Skeletal muscle tissue (tissue), 4 donors: ENCODE results near the gene ADGRD1. TPM values are rescaled to one million over a fixed set of nuclear protein-coding genes. Genes with fewer than 3 reads are reported as not detected.

Experiments used
- H3K27ac ChIP-seq: one replicate; pipeline ENCODE4 v1.7.0; 2013; ENCODE audit warnings: mild to moderate bottlenecking, low read depth, low read length, inconsistent platforms
- H3K27me3 ChIP-seq, 3 donors: one replicate each; pipeline ENCODE4 v1.7.0; 2013; ENCODE audit warnings: low read length in 3 of 3; ENCODE audit not compliant: control insufficient read depth in 3 of 3, insufficient read depth in 3 of 3
- H3K36me3 ChIP-seq, 3 donors: one replicate each; pipeline ENCODE4 v1.7.0; 2013; ENCODE audit warnings: low read length in 3 of 3; ENCODE audit not compliant: control insufficient read depth in 3 of 3, insufficient read depth in 3 of 3
- H3K4me1 ChIP-seq, 3 donors: one replicate each; pipeline ENCODE4 v1.7.0; 2013; ENCODE audit warnings: low read length in 3 of 3, mild to moderate bottlenecking in 3 of 3; ENCODE audit not compliant: control insufficient read depth in 3 of 3, insufficient read depth in 3 of 3
- H3K4me3 ChIP-seq, 3 donors: one replicate each; pipeline ENCODE4 v1.7.0; 2013; ENCODE audit warnings: low read length in 3 of 3
- H3K9ac ChIP-seq, 3 donors: one replicate each; pipeline ENCODE4 v1.7.0; 2013; ENCODE audit warnings: low read length in 3 of 3, mild to moderate bottlenecking in 3 of 3, moderate library complexity in 2 of 3, low read depth in 1 of 3
- H3K9me3 ChIP-seq, 3 donors: one replicate each; pipeline ENCODE4 v1.7.0; 2013; ENCODE audit warnings: low read length in 3 of 3; ENCODE audit not compliant: control insufficient read depth in 3 of 3
- total RNA-seq: library from RNA; depleted of rRNA; stranded (reverse); fragments of >200 nt; gene quantifications from one replicate; pipeline ENCODE4 v1.2.3, GENCODE V29; 2014
- donor health status: Osteomylitis.

Gene ADGRD1
- total RNA-seq, 1 donor from 2014 or later = 7.8 TPM

DNA sequence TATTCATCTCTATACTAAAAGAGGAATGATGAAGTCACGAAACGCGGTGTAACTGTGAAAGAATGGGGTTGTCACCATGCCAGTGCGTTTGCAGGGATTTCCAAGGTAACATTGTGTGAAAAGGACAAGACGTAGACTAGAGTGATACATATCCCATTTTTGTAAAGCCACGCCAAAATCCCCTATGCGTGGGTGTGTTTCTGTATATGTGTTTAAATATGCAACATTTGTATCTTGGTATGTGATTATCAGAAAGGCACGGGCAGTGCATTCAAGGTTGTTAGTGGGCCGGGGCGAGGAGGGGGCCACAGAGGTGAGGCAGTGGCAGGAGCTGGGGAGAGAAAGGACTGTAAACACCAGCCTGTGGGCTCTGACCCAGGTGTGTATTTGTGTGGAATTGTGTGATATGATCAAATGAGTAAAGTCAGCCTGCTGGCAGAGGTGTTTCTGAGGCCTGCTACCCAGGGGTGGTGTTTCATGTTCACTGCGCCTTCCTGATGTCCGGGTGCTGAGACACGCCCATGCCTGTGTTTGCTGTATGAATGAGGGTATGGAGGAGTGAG is 137.8 kb downstream of the ADGRD1 start:
- H3K36me3 ChIP-seq = peaks cover 0 to 3% (median 2%) of the 10 kb centered on the region in 3 donors
- H3K27ac ChIP-seq = no peak overlapping the region
- H3K4me1 ChIP-seq = no peaks in the 10 kb centered on the region
- H3K4me3 ChIP-seq = no peak overlapping the region
- H3K27me3 ChIP-seq = peaks cover 0 to 6% (median 0%) of the 10 kb centered on the region in 3 donors
- H3K9me3 ChIP-seq = no peaks in the 10 kb centered on the region
- no peak overlapping the region for H3K9ac ChIP-seq

DNA sequence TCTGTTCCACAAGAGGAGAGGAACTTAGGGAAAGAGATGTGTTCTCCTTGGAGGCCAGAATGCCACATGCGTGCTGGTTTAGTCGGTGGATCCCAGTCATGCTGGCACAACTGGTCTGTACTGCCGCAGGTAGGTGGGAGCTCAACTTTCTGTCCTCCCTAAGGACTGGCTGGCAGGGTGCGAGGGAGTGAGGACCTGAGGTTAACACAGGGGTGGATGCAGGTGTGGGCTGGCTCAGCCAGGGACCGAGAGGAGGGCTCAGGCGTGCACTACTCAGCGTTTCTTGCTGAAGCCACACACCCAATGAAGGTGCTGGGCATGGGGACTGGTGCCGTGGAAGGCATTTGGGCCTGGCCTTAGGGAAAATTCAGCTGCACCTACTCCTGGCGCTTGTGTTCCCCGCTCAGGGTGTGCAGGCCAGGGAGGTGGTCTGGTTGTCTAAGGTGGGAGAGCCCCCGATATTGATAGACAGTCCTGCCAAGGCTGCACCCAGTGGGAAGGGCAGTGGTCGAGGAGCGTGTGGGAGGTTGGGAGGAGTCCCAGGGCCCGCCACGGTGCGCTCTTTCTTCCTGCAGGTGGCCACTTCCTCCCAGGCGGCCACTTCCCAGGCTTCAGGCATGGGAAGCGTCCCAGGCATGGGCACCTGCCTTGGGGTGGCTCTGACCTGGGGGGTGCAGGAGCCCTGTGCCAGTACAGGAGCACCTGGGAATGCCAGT is 138.4 kb downstream of the ADGRD1 start:
- Histone ChIP-seq H3K4me1 (peaks cover 0 to 3% (median 3%) of the 10 kb centered on the region in 3 donors), H3K9ac (no peak overlapping the region), H3K9me3 (no peaks in the 10 kb centered on the region), H3K4me3 (no peak overlapping the region), H3K27ac (no peak overlapping the region), H3K27me3 (peaks cover 0 to 8% (median 0%) of the 10 kb centered on the region in 3 donors), H3K36me3 (peaks cover 0 to 3% (median 2%) of the 10 kb centered on the region in 3 donors)

- H3K27ac ChIP-seq = no peak overlapping the region
- peaks cover 0 to 3% (median 2%) of the 10 kb centered on the region in 3 donors for H3K36me3 ChIP-seq
- no peak overlapping the region for H3K9ac ChIP-seq
- H3K27me3 ChIP-seq = peaks cover 0 to 9% (median 0%) of the 10 kb centered on the region in 3 donors
- H3K4me3 ChIP-seq = no peak overlapping the region
- H3K9me3 ChIP-seq = no peaks in the 10 kb centered on the region
- H3K4me1 ChIP-seq = peaks cover 3 to 9% (median 3%) of the 10 kb centered on the region in 3 donors
Measured at GRCh38 chr12:131092901-131093603, 139.3 kb downstream of the ADGRD1 start.

DNA sequence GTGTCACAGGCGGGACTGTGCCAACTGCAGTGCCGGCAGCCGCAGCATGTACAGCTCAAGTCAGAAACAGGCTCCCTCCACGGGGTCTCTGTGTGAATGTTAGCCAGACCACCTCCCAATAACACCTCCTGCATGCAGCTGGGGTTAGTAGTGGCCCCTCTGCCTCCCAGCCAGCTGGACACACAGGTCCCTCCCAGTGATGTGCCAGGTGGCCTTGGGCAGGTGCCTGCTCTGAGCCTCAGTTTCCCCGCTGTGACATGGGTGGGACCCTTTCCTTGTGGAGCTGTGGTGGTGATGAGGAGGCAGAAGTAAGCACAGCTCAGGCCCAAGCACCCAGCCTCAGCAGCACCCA is 139.9 kb downstream of the ADGRD1 start:
- no peak overlapping the region for H3K4me3 ChIP-seq
- peaks cover 0 to 3% (median 2%) of the 10 kb centered on the region in 3 donors for H3K36me3 ChIP-seq
- H3K27ac ChIP-seq = no peak overlapping the region
- peaks cover 3 to 9% (median 3%) of the 10 kb centered on the region in 3 donors for H3K4me1 ChIP-seq
- peaks cover 0 to 9% (median 0%) of the 10 kb centered on the region in 3 donors for H3K27me3 ChIP-seq
- no peaks in the 10 kb centered on the region for H3K9me3 ChIP-seq
- H3K9ac ChIP-seq = no peak overlapping the region

- H3K4me1 ChIP-seq = peaks cover 3 to 9% (median 3%) of the 10 kb centered on the region in 3 donors
- no peak overlapping the region for H3K27ac ChIP-seq
- peaks cover 0 to 3% (median 2%) of the 10 kb centered on the region in 3 donors for H3K36me3 ChIP-seq
- H3K9me3 ChIP-seq = no peaks in the 10 kb centered on the region
- peaks cover 0 to 9% (median 0%) of the 10 kb centered on the region in 3 donors for H3K27me3 ChIP-seq
- H3K9ac ChIP-seq = no peak overlapping the region
- H3K4me3 ChIP-seq = no peak overlapping the region
Measured at GRCh38 chr12:131093971-131094830, 140.5 kb downstream of the ADGRD1 start.

- Histone ChIP-seq H3K27ac (no peak overlapping the region), H3K27me3 (peaks cover 0 to 9% (median 0%) of the 10 kb centered on the region in 3 donors), H3K4me3 (no peak overlapping the region), H3K36me3 (no peaks in the 10 kb centered on the region), H3K9me3 (no peaks in the 10 kb centered on the region), H3K9ac (no peak overlapping the region), H3K4me1 (peaks cover 3 to 9% (median 3%) of the 10 kb centered on the region in 3 donors)
Measured at GRCh38 chr12:131094831-131095805, 141.4 kb downstream of the ADGRD1 start.

- H3K36me3 ChIP-seq = no peaks in the 10 kb centered on the region
- no peak overlapping the region for H3K9ac ChIP-seq
- no peak overlapping the region for H3K27ac ChIP-seq
- no peak overlapping the region for H3K4me3 ChIP-seq
- H3K4me1 ChIP-seq = peaks cover 3 to 9% (median 3%) of the 10 kb centered on the region in 3 donors
- H3K27me3 ChIP-seq = peaks cover 0 to 9% (median 0%) of the 10 kb centered on the region in 3 donors
- H3K9me3 ChIP-seq = no peaks in the 10 kb centered on the region
Measured at GRCh38 chr12:131095826-131096680, 142.3 kb downstream of the ADGRD1 start.

- Histone ChIP-seq H3K9ac (no peak overlapping the region), H3K27me3 (peaks cover 0 to 9% (median 0%) of the 10 kb centered on the region in 3 donors), H3K36me3 (no peaks in the 10 kb centered on the region), H3K4me3 (no peak overlapping the region), H3K9me3 (no peaks in the 10 kb centered on the region), H3K4me1 (peaks cover 3 to 9% (median 3%) of the 10 kb centered on the region in 3 donors), H3K27ac (no peak overlapping the region)
Measured at GRCh38 chr12:131096681-131097181, 143.0 kb downstream of the ADGRD1 start.
